Tibial nerve (tissue), 4 donors: ENCODE measurements around the gene TBC1D32.
"Not testable (repeated sequence)": the region's sequence is repeated elsewhere in the genome, so short reads cannot be mapped to it uniquely, and the experiment has no call there.

Experiments
- EP300 ChIP-seq, 2 donors: sonication (generic); formaldehyde crosslinking; IDR thresholded peaks; one replicate each; pipeline ENCODE4 v1.6.1; 2017; ENCODE audit warnings: antibody characterized with exemption in 2 of 2, mild to moderate bottlenecking in 1 of 2
- POLR2A ChIP-seq, 2 donors: fragments of 450-650 bp; IDR thresholded peaks; one replicate each; pipeline ENCODE4 v1.6.1; 2017; ENCODE audit warnings: antibody characterized with exemption in 2 of 2, mild to moderate bottlenecking in 2 of 2, moderate library complexity in 2 of 2
- TF ChIP-seq, protein P1 (sequence below), 5 experiments: fragments of 200-600 bp in 3 of 5; fragments of 450-650 bp in 2 of 5; sonication (generic) in 3 of 5; IDR thresholded peaks; one replicate each; pipeline ENCODE4 v1.5.1; 2016 to 2019; ENCODE audit warnings: antibody characterized with exemption in 5 of 5, mild to moderate bottlenecking in 3 of 5, moderate library complexity in 2 of 5

DNA sequence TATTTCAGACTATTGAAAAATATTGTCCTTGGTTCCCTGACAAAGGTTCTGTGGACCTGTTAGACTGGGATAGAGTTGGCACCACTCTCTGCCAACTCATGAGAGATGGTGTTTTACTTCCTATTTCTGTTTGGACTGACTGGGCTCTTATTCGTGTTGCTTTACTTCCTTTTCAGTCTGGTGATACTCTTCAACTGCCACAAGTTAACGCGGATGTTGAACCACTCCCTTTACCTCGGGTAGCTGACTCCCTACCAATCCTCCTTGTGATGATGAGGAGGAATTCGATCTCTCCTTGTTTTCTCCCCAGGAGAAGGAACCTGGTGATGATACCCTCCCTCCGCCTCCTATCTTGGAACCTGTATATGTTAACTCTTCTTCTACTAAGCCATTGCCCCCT is 291.1 kb downstream of the TBC1D32 start:
- TF ChIP-seq, protein P1, sequence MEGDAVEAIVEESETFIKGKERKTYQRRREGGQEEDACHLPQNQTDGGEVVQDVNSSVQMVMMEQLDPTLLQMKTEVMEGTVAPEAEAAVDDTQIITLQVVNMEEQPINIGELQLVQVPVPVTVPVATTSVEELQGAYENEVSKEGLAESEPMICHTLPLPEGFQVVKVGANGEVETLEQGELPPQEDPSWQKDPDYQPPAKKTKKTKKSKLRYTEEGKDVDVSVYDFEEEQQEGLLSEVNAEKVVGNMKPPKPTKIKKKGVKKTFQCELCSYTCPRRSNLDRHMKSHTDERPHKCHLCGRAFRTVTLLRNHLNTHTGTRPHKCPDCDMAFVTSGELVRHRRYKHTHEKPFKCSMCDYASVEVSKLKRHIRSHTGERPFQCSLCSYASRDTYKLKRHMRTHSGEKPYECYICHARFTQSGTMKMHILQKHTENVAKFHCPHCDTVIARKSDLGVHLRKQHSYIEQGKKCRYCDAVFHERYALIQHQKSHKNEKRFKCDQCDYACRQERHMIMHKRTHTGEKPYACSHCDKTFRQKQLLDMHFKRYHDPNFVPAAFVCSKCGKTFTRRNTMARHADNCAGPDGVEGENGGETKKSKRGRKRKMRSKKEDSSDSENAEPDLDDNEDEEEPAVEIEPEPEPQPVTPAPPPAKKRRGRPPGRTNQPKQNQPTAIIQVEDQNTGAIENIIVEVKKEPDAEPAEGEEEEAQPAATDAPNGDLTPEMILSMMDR (IDR thresholded peaks at IDR 0.05) = not testable (repeated sequence)
- TF ChIP-seq POLR2A, EP300 (IDR thresholded peaks at IDR 0.05): not testable (repeated sequence)
